ENCODE measurements around the gene OLFML2B. TPM values are rescaled to one million over a fixed set of nuclear protein-coding genes. Genes with fewer than 3 reads are reported as not detected.

The OLFML2B gene
- total and polyA plus RNA-seq, 2 of the 13 experiments (the other 11 are each of a cell fraction or from before 2014, with no cell fraction given) = not detected

- 0% methylated on average over 9 of the region's 29 CpGs for WGBS (ENCODE audit: low lambda C conversion rate)
- DNase-seq (ENCODE audit: low spot score) = no peak
- POLR2A ChIA-PET = interaction anchor here (0.7 to 2.2 kb wide), 7 partner anchors 16 to 156 kb away, joined by 3 to 9 read pairs (median 4); no protein-coding TSS in a partner anchor
- no peaks in the 10 kb centered on the region; a peak in 1 of 5 replicates for H3K27me3 ChIP-seq (ENCODE audit: control insufficient read depth in 1 of 2, insufficient read depth in 2 of 2, low read length in 2 of 2)
- peak overlapping the region; percentile 83 for H3K9ac ChIP-seq (ENCODE audit: insufficient read depth, low read depth, low read length)
- peak overlapping the region; percentile 61 for H3K27ac ChIP-seq (ENCODE audit: extremely low read length, insufficient read depth, low read length)
- no TSS peak for BruUV-seq (replicated peaks)
- peaks cover 6% of the 10 kb centered on the region; the same call in 1 of the 2 replicates for H3K9me3 ChIP-seq (ENCODE audit: low read length)
- no peak for FAIRE-seq
- intact Hi-C loops (cut with micrococcal nuclease; ENCODE audit: unreplicated experiment) (no loop called here), in situ Hi-C loops (cut with HindIII; ENCODE audit: extremely low pct_ligation_motif_present, low pct_unique_long_range_greater_than_20kb) (no loop called here)
- H3K79me2 ChIP-seq (ENCODE audit: insufficient read depth, low read length) = peaks cover 52% of the 10 kb centered on the region
- peak; percentile 9 for ATAC-seq
- peaks cover 0 to 12% of the 10 kb centered on the region in 2 experiments; a peak in 3 of 5 replicates for H3K36me3 ChIP-seq (replicated peaks in 1 of 2; ENCODE audit: control insufficient read depth in 1 of 2, insufficient read depth in 2 of 2, low read length in 2 of 2)
- H4K20me1 ChIP-seq (ENCODE audit: insufficient read depth, low read length) = peaks cover 10% of the 10 kb centered on the region; the same call in 1 of the 2 replicates
- no peak overlapping the region for H2AFZ ChIP-seq (ENCODE audit: low read length)
- H3K4me3 ChIP-seq (replicated peaks in 1 of 3; ENCODE audit: insufficient read depth in 1 of 3, low read depth in 2 of 3, low read length in 3 of 3) = peak overlapping the region; percentile 95 to 97 (median 97)
- CTCF ChIA-PET (ENCODE audit: low intra/inter-chr PET ratio, low total read pairs) = no interaction called here
- H3K4me1 ChIP-seq (ENCODE audit: insufficient read depth, low read length) = peaks cover 69% of the 10 kb centered on the region
- H3K4me2 ChIP-seq (ENCODE audit: low read depth, low read length) = peak overlapping the region; percentile 95
- TF ChIP-seq HNF1A (IDR thresholded peaks at IDR 0.05; ENCODE audit: low read depth) (no peak), HNF1A (CRISPR knock-in tag; IDR thresholded peaks at IDR 0.05; ENCODE audit: borderline replicate concordance) (no peak), PHF8 (CRISPR knock-in tag; IDR thresholded peaks at IDR 0.05) (no peak), ZNF136 (CRISPR knock-in tag; IDR thresholded peaks at IDR 0.05; ENCODE audit: low read depth) (no peak), ZNF891 (CRISPR knock-in tag; IDR thresholded peaks at IDR 0.05) (no peak), ZFX (CRISPR knock-in tag; IDR thresholded peaks at IDR 0.05; ENCODE audit: low read depth) (no peak; the same call in 1 of the 2 replicates), UBTF (CRISPR knock-in tag; IDR thresholded peaks at IDR 0.05) (no peak; the same call in 1 of the 2 replicates), TGIF2 (CRISPR knock-in tag; IDR thresholded peaks at IDR 0.05) (0 out of 2 replicates have a peak, but pooled peaks have one; percentile 40), PRDM10 (CRISPR knock-in tag; IDR thresholded peaks at IDR 0.05; ENCODE audit: low read depth) (no peak), ZC3H4 (CRISPR knock-in tag; IDR thresholded peaks at IDR 0.05; ENCODE audit: borderline replicate concordance) (no peak), ATF3 (CRISPR knock-in tag; IDR thresholded peaks at IDR 0.05) (0 out of 2 replicates have a peak, but pooled peaks have one; percentile 4), TCF7L2 (IDR thresholded peaks at IDR 0.05; ENCODE audit: low read depth, low read length) (no peak), KAT7 (CRISPR knock-in tag; IDR thresholded peaks at IDR 0.05; ENCODE audit: borderline replicate concordance) (no peak; the same call in 1 of the 2 replicates)
Observed at GRCh38 chr1:162070094-162070748, 46.6 kb upstream of the OLFML2B start.
